Measurements from ENCODE around the gene BDH1.

Gene BDH1

GRCh38 chr3:197466586-197467399 is 89.0 kb downstream of the BDH1 start:
- peak overlapping the region; percentile 33 for H3K4me3 ChIP-seq (ENCODE audit: low read depth, low read length)
- DNase-seq (ENCODE audit: low read depth, low spot score), result no peak
- TF ChIP-seq CTCF (IDR thresholded peaks at IDR 0.05; ENCODE audit: insufficient read depth, low read length, missing control alignments), result no peak
- ChIA-PET CTCF (interaction anchor here (0.6 to 2.1 kb wide), 11 partner anchors 9 to 262 kb away, joined by 3 to 12 read pairs (median 3); no protein-coding TSS in a partner anchor), POLR2A (interaction anchor here (1.0 to 3.5 kb wide), 4 partner anchors 10 to 73 kb away, joined by 3 to 18 read pairs (median 4); no protein-coding TSS in a partner anchor)

- ChIA-PET CTCF (interaction anchor here (1.0 to 2.1 kb wide), 5 partner anchors 8 to 209 kb away, joined by 3 to 12 read pairs (median 6); no protein-coding TSS in a partner anchor), POLR2A (interaction anchor here (1.2 to 3.5 kb wide), 2 partner anchors 22 to 72 kb away, joined by 4 to 18 read pairs; no protein-coding TSS in a partner anchor)
- TF ChIP-seq CTCF (IDR thresholded peaks at IDR 0.05; ENCODE audit: insufficient read depth, low read length, missing control alignments), result no peak
- no peak overlapping the region for H3K4me3 ChIP-seq (ENCODE audit: low read depth, low read length)
- no peak for DNase-seq (ENCODE audit: low read depth, low spot score)
Measured at GRCh38 chr3:197465996-197466549, 89.7 kb downstream of the BDH1 start.

- TF ChIP-seq CTCF (IDR thresholded peaks at IDR 0.05; ENCODE audit: insufficient read depth, low read length, missing control alignments), result no peak
- ChIA-PET CTCF (interaction anchor here (1.0 to 2.1 kb wide), 2 partner anchors 11 to 209 kb away, joined by 3 to 12 read pairs; no protein-coding TSS in a partner anchor), POLR2A (interaction anchor here (3.5 kb wide), 1 partner anchor 23 kb away, joined by 18 read pairs; no protein-coding TSS in a partner anchor)
- no peak overlapping the region for H3K4me3 ChIP-seq (ENCODE audit: low read depth, low read length)
- no peak for DNase-seq (ENCODE audit: low read depth, low spot score)
Measured at GRCh38 chr3:197465197-197465995, 90.4 kb downstream of the BDH1 start.

GRCh38 chr3:197464794-197465193 is 91.0 kb downstream of the BDH1 start:
- DNase-seq (ENCODE audit: low read depth, low spot score), result no peak
- CTCF ChIA-PET, result interaction anchor here (0.6 to 1.7 kb wide), 2 partner anchors 208 to 243 kb away, joined by 3 to 7 read pairs; no protein-coding TSS in a partner anchor
- no peak for TF ChIP-seq CTCF (IDR thresholded peaks at IDR 0.05; ENCODE audit: insufficient read depth, low read length, missing control alignments)
- no peak overlapping the region for H3K4me3 ChIP-seq (ENCODE audit: low read depth, low read length)
- POLR2A ChIA-PET, result no interaction called here

- TF ChIP-seq CTCF (IDR thresholded peaks at IDR 0.05; ENCODE audit: insufficient read depth, low read length, missing control alignments), result no peak
- no peak for DNase-seq (ENCODE audit: low read depth, low spot score)
- POLR2A ChIA-PET, result interaction anchor here (0.7 to 1.0 kb wide), 2 partner anchors 14 to 24 kb away, joined by 3 to 5 read pairs; no protein-coding TSS in a partner anchor
- CTCF ChIA-PET, result interaction anchor here (1.6 to 2.4 kb wide), 3 partner anchors 8 to 239 kb away, joined by 4 to 7 read pairs (median 6); no protein-coding TSS in a partner anchor
- H3K4me3 ChIP-seq (ENCODE audit: low read depth, low read length), result no peak overlapping the region
Measured at GRCh38 chr3:197463279-197463678, 92.5 kb downstream of the BDH1 start.
